Panc1 (cell line): ENCODE results near the gene MED25. TPM values are rescaled to one million over a fixed set of nuclear protein-coding genes. Genes with fewer than 3 reads are reported as not detected.

Source experiments
- ATAC-seq: fragments of 200-7000 bp; cut with Tn5 transposase; 2 replicates; pipeline ENCODE4 v1.9.1; 2020; ENCODE audit warnings: mild to moderate bottlenecking, moderate library complexity
- BruUV-seq: library from RNA; stranded (reverse); fragments of 400-500 nt; replicated peaks from 2 replicates; lab custom pipeline; 2021; lab: Mats Ljungman, UMichigan
- CTCF ChIA-PET: fragments of 300-600 bp; sonication (Branson Sonifier 250); formaldehyde crosslinking; loops from one replicate; lab custom pipeline; 2022; ENCODE audit warnings: antibody characterized with exemption; lab: Charles Lee
- POLR2A ChIA-PET: fragments of 300-600 bp; sonication (Branson Sonifier 250); formaldehyde crosslinking; loops from one replicate; lab custom pipeline; 2022; ENCODE audit warnings: antibody characterized with exemption; lab: Charles Lee
- DNase-seq: peaks from one replicate; pipeline ENCODE4 v3.0.0-alpha.2; 2010; ENCODE audit warnings: low read depth, low spot score
- H3K27ac ChIP-seq: 2 replicates; pipeline ENCODE4 v1.5.1; 2011; ENCODE audit warnings: mild to moderate bottlenecking, low read length, inconsistent platforms
- H3K27me3 ChIP-seq: fragments of 200-500 bp; sonication (Bioruptor generic); 2 replicates; pipeline ENCODE4 v1.6.0; 2014; ENCODE audit warnings: low read length, inconsistent platforms; ENCODE audit not compliant: control insufficient read depth, insufficient read depth
- H3K36me3 ChIP-seq: fragments of 200-500 bp; sonication (Bioruptor generic); 2 replicates; pipeline ENCODE4 v1.5.1; 2014; ENCODE audit warnings: inconsistent platforms, mild to moderate bottlenecking, low read length, moderate library complexity; ENCODE audit not compliant: control insufficient read depth, insufficient read depth
- H3K4me1 ChIP-seq: 2 replicates; pipeline ENCODE4 v1.5.1; 2011; ENCODE audit warnings: inconsistent platforms, mild to moderate bottlenecking, low read length, moderate library complexity; ENCODE audit not compliant: control insufficient read depth, insufficient read depth
- H3K4me3 ChIP-seq, 2 experiments: 2 replicates each; pipeline ENCODE4 v1.5.1; 2011 to 2012; ENCODE audit warnings: low read depth in 2 of 2, low read length in 2 of 2, mild to moderate bottlenecking in 2 of 2, inconsistent platforms in 1 of 2, moderate library complexity in 1 of 2
- H3K9me3 ChIP-seq: fragments of 200-500 bp; sonication (Bioruptor generic); 2 replicates; pipeline ENCODE4 v1.5.1; 2014; ENCODE audit warnings: low read depth, mild to moderate bottlenecking, inconsistent platforms, low read length, moderate library complexity; ENCODE audit not compliant: control insufficient read depth, insufficient read depth
- CTCF ChIP-seq: fragments of 450-650 bp; IDR thresholded peaks from 2 replicates; pipeline ENCODE4 v1.5.1; 2017; ENCODE audit warnings: mild to moderate bottlenecking
- POLR2AphosphoS5 ChIP-seq: IDR thresholded peaks from 2 replicates; pipeline ENCODE4 v1.6.1; 2012; ENCODE audit warnings: mild to moderate bottlenecking, low read depth, low read length, moderate library complexity
- REST ChIP-seq, 2 experiments: IDR thresholded peaks; 2 replicates each; pipeline ENCODE4 v1.6.1; 2011 to 2012; ENCODE audit warnings: low read depth in 2 of 2, control low read depth in 1 of 2, low read length in 1 of 2, mild to moderate bottlenecking in 1 of 2, moderate library complexity in 1 of 2; ENCODE audit not compliant: insufficient read depth in 1 of 2
- SIN3A ChIP-seq: IDR thresholded peaks from 2 replicates; pipeline ENCODE4 v1.6.1; 2012; ENCODE audit warnings: low read depth, mild to moderate bottlenecking, low read length, moderate library complexity, borderline replicate concordance; ENCODE audit not compliant: insufficient read depth
- TCF7L2 ChIP-seq: IDR thresholded peaks from 2 replicates; pipeline ENCODE4 v1.6.1; 2011; ENCODE audit warnings: mild to moderate bottlenecking, low read depth, low read length, inconsistent platforms
- in situ Hi-C: cut with HindIII; loops from 2 replicates; pipeline ENCODE4 v1.10.0; 2016; ENCODE audit warnings: low sequenced_read_pairs, low pct_unique_long_range_greater_than_20kb
- intact Hi-C: fragments of 100-400 bp; cut with micrococcal nuclease; formaldehyde crosslinking; loops from one replicate; pipeline ENCODE4 v1.10.0; 2022; ENCODE audit not compliant: unreplicated experiment
- total RNA-seq: library from RNA; stranded (reverse); gene quantifications from one replicate; pipeline ENCODE4 v1.2.1, GENCODE V29; 2021; ENCODE audit not compliant: unreplicated experiment

MED25 gene
- total RNA-seq, 1 experiment from 2014 or later: 52.4 TPM

DNA sequence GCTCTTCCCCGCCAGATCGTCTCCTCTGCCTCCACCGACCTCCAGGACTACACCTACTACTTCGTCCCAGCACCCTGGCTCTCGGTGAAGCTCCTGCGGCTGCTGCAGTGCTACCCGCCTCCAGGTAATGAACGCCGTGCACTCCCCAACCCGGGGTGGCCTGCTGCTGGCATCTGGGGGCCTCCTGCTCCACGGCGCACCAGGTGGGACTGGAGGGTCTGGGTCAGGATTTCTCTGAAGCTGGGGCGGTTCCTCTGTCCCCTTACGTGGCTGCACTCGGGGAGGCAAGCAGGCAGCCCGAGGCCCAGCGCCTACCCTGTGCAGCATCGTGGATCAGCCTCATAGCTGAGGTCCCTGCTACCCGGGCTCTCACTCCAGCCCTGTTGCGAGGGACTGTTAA, 22.5 kb upstream of the MED25 start:
- ChIA-PET CTCF (interaction anchor here (0.5 to 0.6 kb wide), 2 partner anchors 23 to 294 kb away, joined by 4 read pairs; no protein-coding TSS in a partner anchor), POLR2A (no interaction called here)
- H3K27me3 ChIP-seq: no peaks in the 10 kb centered on the region
- H3K4me3 ChIP-seq: no peak overlapping the region
- no peaks in the 10 kb centered on the region for H3K4me1 ChIP-seq
- TF ChIP-seq TCF7L2 (no peak), POLR2AphosphoS5 (no peak), CTCF (no peak), SIN3A (no peak), REST (IDR thresholded peaks at IDR 0.05; ENCODE audit: insufficient read depth in 1 of 2, low read depth in 2 of 2, low read length in 1 of 2) (no peak)
- H3K9me3 ChIP-seq: no peaks in the 10 kb centered on the region
- no peak for ATAC-seq
- in situ Hi-C loops: no loop called here
- no TSS peak for BruUV-seq
- H3K27ac ChIP-seq: no peak overlapping the region
- intact Hi-C loops: no loop called here
- DNase-seq: no peak
- H3K36me3 ChIP-seq: no peaks in the 10 kb centered on the region; the same call in 1 of the 2 replicates

GRCh38 chr19:49798574-49798973, 19.5 kb upstream of the MED25 start:
- no peaks in the 10 kb centered on the region for H3K27me3 ChIP-seq
- ATAC-seq (no peak), DNase-seq (no peak)
- CTCF ChIA-PET: no interaction called here
- POLR2A ChIA-PET: no interaction called here
- H3K9me3 ChIP-seq: no peaks in the 10 kb centered on the region
- no peaks in the 10 kb centered on the region; the same call in 1 of the 2 replicates for H3K36me3 ChIP-seq
- H3K4me3 ChIP-seq: no peak overlapping the region
- in situ Hi-C loops: no loop called here
- TF ChIP-seq CTCF: no peak
- no peak for TF ChIP-seq POLR2AphosphoS5
- TF ChIP-seq REST (IDR thresholded peaks at IDR 0.05; ENCODE audit: insufficient read depth in 1 of 2, low read depth in 2 of 2, low read length in 1 of 2): no peak
- TF ChIP-seq TCF7L2: no peak
- TF ChIP-seq SIN3A: no peak
- H3K4me1 ChIP-seq: no peaks in the 10 kb centered on the region
- no TSS peak for BruUV-seq
- no peak overlapping the region for H3K27ac ChIP-seq
- intact Hi-C loops: no loop called here
